Measurements from ENCODE around the gene TYROBP.
"Not testable (repeated sequence)": the region's sequence is repeated elsewhere in the genome, so short reads cannot be mapped to it uniquely, and the experiment has no call there.

The TYROBP gene

DNA sequence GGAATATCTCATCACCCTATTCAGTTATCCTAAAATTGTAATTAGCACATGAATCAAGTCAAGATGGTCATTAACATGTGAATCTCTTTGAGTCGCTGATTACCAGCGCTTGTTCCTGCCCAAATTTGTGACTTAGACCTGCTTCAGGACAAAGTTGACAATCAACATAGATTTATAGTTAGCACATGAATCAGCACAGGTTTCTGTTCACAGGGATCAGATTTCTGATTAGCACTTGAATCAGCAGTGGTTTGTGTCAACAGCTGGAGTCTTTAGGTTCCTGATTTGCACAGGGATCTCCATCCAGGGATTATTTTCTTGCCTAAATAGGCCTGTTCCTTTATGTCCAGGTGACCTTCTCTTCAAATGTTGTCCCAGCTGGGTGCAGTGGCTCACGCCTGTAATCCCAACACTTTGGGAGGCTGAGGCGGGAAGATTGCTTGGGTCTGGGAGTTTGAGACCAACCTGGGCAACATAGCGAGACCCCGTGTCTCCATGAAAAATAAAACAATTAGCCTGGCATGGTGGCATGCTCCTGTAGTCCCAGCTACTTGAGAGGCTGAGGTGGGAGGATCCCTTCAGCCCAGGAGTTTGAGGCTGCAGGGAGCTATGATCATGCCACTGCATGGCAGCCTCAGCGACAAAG is 24.3 kb upstream of the TYROBP start:
- DNase-seq (ENCODE audit: low read depth in 3 of 3, low spot score in 1 of 3), result no peak

DNA sequence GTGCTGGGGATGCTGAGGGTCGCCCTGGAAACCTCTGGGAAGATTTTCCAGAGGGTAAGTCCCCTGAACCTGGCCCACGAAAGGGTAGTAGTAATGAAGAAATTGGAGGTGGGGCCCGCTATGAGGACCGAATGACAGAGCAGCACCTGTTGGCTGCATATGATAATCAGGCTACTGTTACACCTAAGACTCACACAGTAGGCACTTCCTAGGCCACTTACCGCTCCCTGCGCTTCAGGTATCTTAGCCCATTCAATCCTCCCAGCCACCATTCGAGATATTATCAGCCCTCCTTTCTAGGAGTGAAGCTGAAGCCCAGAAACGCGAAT is 23.7 kb upstream of the TYROBP start:
- DNase-seq (ENCODE audit: low read depth in 3 of 3, low spot score in 1 of 3), result no peak

DNA sequence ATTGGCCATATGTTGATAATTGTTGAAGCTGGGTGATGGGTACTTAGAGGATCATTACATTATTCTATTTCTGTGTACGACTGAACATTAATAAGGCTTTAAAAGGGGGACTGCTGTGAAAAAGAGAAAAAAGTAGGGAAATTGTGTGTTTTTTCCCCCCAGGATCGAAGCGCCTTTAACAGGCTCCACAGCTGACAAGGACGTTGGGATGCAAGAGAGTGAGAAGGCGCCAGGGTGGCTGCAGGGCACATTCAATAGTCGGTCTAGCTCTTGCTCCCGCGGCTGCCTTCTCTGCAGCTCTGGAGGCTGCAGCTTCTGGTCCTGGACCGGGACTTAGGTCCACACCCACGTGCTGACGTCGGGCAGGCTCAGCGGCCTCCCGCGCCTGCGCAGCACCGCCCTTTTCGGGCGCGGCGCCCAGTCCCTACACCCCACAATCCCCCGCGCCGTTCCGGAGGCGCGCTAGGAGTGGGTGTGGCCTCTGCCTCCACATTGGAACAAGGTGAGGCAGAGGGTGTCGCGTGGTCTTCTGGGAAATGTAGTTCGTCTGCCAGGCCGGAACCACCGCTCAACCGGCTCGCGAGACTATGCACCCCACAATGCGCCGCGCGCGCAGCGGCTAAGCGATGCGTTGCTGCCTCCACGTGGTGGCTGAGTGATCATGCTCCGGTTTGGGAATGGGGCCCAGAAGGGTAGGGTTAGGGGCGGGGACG is 23.2 kb upstream of the TYROBP start:
- peak; percentile 96 to 99 (median 99) for DNase-seq (ENCODE audit: low read depth in 3 of 3, low spot score in 1 of 3)

DNA sequence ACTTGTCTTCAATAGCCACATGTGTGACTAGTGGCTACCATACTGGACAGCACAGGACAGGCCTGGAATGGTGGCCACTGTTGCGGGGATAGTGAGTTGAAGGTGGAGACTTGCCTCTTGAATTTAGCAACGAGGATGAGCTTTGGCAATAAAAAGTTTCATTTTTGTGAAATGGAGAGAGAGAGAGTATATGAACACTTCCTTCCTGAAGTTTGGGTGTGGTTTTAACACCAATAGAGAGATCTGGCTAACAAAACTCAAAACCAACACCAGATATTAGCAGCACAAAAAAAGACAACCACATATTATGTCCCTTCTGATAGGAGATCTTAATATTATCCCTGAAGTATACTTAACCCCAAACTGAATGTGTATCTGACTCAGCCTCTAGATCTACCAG is 21.8 kb upstream of the TYROBP start:
- DNase-seq (ENCODE audit: low read depth in 3 of 3, low spot score in 1 of 3), result no peak

DNA sequence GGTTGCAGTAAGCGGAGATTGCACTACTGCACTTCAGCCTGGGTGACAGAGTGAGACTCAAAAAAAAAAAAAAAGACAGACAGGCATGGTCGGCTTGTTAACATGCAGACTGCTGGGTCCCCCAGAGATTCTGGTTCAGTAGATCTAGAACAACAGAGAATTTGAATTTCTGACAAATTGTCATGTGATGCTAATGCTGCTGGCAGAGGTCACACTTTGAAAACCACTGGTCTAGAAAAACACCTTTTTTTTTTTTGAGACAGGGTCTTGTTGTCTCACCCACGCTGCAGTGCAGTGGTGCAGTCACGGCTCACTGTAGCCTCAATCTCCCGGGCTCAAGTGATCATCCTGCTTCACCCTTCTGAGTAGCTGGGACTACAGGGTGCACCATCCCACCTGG is 20.4 kb upstream of the TYROBP start:
- no peak for DNase-seq (ENCODE audit: low read depth in 3 of 3, low spot score in 1 of 3)

DNA sequence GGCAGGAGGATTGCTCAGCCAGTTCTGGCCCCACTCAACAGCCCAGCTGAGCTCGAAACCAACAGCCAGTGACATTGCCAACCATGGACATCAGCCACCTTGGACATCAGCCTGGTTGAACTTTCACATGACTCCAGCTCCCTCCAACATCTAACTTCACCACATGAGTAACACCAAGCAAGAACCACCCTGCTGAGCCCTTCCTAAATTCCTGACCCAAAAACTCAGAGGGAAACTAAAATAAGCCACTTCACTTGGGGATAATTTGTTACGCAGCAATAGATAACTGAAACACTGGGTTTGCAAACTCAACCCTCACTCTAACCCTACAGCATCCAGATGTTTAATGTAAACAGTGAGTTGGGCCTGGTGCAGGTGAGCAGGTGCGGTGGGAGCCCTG is 17.4 kb upstream of the TYROBP start:
- DNase-seq (ENCODE audit: low read depth in 3 of 3, low spot score in 1 of 3), result no peak

DNA sequence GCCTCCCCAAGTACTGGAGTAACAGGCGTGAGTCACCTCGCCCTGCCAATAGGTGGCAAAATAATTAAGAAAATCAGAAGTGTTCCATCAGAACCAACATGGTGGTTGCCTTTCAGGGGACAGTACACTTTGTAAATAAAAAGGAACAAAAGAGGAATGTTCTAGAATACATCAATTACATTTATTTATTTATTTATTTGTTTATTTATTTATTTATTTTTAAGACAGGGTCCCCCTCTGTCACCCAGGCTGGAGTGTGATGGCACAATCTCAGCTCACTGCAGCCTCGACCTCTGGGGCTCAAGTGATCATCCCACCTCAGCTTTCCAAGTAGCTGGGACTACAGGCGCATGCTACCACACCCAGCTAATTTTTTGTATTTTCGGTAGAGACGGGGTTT is 12.9 kb upstream of the TYROBP start:
- DNase-seq (ENCODE audit: low read depth in 3 of 3, low spot score in 1 of 3), result no peak

DNA sequence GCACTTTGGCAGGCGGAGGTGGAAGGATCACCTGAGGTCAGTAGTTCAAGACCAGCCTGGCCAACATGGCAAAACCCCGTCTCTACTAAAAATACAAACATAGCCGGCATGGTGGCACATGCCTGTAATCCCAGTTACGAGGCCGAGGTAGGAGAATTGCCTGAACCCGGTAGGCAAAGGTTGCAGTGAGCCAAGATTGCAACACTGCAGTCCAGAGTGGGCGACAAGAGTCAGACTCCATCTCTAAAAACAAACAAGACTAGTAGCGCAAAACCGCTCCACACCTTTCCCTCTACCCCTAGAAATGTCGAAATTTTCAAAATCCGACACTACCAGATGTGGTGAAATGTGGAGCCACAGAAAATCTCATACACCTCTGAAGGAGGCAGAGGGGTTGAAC is 11.2 kb upstream of the TYROBP start:
- DNase-seq (ENCODE audit: low read depth in 3 of 3, low spot score in 1 of 3), result no peak

DNA sequence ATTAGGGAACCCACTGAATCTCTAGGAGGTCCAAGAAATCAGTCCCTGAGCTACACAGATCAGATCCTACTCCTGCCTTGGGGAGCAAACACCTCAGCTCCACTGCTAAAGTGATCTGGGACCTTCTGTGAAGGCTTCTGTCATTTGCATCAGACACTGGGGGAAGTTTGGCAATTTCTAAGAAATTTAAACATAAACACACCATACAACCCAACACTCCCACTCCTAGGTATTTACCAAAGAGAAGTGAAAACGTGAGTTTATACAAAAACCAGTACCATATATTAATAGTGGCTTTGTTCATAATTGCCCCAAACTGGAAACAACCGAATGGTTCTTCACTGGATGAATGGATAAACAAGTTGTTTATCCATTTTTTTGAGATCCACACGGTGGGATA is 7.3 kb upstream of the TYROBP start:
- DNase-seq (ENCODE audit: low read depth in 3 of 3, low spot score in 1 of 3), result no peak

DNA sequence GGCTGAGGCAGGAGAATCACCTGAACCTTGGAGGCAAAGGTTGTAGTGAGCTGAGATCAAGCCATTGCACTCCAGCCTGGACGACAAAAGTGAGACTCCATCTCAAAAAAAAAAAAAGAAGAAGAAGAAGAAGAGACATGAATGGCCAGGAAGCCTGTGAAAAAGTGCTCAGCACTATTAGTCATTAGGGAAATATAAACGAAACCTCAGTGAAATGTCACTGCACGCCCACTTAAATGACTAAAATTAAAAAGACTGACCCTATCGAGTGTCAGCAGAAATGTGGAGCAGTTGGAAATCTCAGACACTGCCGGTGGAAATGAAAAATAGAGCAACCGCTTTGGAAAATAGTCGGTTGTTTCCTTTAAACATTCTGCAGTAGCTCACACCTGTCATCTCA is 5.5 kb upstream of the TYROBP start:
- no peak for DNase-seq (ENCODE audit: low read depth in 3 of 3, low spot score in 1 of 3)

DNA sequence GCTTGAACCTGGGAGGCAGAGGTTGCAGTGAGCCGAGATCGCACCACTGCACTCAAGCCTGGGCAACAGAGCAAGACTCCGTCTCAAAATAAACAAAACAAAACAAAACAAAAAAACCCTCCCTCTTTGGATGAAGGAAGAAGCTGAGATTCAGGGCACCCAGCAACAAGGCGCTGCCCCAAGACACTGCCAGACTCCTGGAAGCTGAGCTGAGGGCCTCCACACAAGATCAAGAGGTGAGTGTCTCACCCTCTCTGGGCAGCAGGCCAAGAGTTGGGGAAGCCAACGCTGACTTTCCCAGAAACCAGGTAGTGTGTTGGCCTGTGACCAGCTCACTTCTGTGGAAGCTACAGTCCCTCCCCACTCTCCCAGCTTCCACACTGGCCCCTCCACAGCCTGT is 3.7 kb upstream of the TYROBP start:
- DNase-seq (ENCODE audit: low read depth in 3 of 3, low spot score in 1 of 3), result no peak

DNA sequence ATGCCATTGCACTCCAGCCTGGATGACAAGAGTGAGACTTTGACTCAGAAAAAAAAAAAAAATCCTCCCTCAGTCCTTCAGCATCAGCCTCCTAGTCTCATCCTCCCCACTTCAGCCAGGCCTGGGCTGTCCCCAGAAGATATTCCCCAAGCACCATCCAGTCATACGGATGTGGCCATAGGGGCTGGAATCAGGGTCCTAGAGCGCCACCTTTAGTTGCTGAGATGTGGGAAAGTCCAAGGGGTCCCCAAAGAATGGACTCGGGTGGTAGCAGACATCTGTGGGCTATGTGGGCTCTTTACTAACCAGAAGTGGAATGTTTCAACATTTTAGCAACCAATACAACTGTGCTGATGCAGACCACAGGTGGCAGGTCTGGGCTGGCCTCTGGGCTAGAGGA is 3.1 kb upstream of the TYROBP start:
- no peak for DNase-seq (ENCODE audit: low read depth in 3 of 3, low spot score in 1 of 3)

DNA sequence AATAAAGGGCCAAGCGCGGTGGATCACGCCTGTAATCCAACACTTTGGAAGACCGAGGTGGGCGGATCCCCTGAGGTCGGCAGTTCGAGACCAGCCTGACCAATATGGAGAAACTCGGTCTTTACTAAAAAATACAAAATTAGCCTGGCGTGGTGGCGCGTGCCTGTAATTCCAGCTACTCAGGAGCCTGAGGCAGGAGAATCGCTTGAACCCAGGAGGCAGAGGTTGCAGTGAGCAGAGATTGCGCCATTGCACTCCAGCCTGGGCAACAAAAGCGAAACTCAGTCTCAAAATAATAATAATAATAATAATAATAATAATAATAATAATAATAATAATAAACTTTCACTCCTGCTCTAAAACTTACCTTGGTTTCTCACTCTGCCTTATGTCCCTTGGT is 2.3 kb upstream of the TYROBP start:
- DNase-seq (ENCODE audit: low read depth in 3 of 3, low spot score in 1 of 3), result not testable (repeated sequence)

DNA sequence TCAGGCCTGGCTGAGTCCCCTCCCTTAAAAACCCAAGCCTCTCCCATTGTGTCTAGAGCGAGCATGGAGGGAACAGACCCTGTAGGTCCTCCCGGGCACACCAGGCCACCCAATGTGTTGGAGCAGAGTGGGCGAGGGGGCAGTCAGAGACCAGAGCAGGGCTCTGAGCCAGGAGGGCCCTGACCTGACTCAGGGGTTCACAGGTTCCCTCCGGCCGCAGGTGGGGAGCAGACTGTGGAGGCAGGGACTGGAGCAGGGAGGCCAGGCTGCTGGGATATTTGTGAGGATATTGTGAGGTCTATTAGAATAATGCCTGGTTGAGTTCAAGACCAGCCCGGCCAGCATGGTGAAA is 1.6 kb upstream of the TYROBP start:
- no peak for DNase-seq (ENCODE audit: low read depth in 3 of 3, low spot score in 1 of 3)

DNA sequence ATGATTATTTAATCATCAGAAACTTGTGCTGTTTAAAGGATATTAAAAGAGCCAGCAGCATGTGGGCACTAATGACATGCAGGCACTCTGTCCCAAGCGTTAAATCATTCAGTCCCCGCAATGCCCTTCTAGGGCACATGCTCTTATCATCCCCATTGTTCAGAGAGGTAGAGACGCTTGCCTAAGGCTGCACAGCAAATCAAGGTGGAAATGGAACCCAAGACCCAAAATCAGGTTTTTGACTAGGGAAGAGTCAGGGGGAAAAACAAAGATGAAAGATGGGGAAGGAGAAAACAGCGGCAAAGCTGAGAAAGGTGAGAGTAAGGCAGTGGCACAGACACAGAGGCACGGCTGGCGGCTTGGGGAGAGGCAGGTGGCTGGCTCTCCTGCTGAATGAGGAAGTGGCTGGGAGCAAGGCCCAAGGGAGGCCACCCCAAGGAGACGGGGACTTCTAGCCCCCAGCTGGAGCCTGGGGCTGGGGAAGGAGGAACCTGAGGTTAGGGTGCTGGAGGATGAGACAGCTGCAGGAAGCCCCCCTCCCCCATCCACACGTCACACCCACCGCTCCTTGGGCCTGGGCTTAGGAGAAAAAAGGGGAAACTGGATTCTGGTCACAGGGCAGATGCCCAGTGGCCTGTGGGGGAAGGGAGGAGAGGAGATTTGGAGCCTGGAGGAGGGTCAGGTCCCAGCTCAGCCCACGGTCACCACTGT is 1.0 kb upstream of the TYROBP start:
- DNase-seq (ENCODE audit: low read depth in 3 of 3, low spot score in 1 of 3), result no peak

DNA sequence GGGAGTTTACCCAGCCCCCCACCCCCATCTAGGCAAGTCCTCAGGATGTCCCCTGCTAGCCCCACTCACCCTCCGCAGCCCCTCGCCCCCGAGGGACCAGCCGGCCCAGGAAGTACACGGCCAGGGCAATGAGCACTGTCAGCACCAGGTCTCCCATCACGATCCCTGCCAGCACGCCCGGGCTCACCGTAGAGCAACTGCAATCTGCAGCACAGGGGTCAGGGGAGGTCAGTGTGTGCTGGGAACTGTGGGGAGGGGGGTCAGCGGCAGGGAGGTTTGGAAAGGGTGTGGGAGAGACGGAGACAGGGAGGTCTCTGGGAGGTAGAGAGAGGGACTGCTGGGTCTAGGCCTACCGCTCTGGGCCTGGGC is 734 bp downstream of the TYROBP start:
- DNase-seq (ENCODE audit: low read depth in 3 of 3, low spot score in 1 of 3), result no peak

DNA sequence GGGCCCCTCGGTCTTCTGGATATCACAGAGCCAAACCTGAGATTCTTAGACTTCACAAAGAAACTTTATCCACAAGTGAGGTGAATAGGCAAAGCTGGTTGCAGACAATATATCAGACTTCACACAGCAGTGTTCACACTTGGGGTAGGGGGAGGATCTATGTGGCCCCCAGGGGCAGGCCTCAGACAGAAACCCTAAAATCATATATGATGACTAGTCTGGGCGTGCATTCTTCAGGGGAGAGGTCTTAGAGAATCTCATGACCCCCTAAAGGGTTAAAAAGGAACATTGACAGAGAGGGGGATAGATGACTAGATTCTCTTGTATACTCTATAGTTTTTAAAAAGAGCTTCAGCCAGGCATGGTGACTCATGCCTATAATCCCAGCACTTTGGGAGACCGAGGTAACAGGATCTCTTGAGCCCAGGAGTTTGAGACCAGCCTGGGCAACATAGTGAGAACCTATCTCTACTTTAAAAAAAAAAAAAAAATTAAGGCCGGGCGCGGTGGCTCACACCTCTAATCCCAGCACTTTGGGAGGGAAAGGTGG is 2.8 kb downstream of the TYROBP start:
- no peak for DNase-seq (ENCODE audit: low read depth in 3 of 3, low spot score in 1 of 3)

DNA sequence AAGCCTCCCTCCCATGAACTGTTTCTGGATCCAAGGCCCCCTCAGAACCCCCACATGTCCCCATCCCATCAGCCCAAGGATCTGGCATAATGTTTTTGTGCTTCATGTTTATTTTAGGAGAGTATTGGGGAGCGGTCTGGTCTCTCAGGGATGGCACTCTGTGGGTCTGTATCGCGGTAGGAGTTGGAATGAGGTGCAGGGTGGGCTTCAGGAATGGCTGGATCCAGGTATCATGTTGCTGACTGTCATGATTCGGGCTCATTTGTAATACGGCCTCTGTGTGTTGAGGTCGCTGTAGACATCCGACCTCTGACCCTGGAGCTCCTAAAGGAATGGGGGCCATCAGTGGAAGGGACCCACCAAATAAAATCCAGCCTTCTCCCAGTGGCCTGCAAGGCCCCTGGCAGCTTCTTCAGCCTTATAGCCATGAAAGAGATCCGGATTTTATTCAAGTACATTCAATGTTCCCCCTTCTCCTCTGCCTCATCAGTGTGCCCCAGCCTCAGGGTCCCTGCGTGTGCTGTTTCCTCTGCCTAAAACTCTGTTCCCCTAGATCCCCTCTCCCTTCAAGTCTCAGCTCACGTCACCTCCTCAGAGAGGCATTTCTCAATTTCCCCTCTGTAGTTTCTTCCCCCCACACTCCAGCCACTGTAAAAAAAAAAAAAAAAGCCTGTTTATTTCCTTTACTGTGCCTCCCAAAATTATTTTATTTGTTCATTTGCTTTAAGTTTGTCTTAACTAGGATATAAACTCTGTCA is 3.6 kb downstream of the TYROBP start:
- no peak for DNase-seq (ENCODE audit: low read depth in 3 of 3, low spot score in 1 of 3)

DNA sequence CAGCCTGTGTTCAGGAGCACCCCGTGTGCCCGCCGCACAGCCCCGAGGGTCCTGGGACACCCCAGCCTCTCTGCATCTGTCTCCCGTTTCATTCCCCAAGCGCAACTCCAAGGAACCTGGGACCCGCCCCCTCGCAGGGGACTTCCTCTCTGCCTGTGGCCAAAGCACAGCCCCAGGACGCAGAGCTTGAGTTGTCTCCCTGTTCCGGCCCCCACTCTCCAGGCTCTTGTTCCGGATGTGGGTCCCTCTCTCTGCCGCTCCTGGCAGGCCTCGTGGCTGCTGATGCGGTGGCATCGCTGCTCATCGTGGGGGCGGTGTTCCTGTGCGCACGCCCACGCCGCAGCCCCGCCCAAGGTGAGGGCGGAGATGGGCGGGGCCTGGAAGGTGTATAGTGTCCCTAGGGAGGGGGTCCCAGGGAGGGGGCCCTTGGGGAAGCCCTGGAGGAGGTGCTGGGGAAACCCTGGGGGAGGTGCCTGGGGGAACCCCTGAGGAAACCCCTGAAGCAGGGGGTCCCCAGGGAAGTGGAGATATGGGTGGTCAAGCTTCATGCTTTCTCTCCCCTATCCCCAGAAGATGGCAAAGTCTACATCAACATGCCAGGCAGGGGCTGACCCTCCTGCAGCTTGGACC is 4.4 kb downstream of the TYROBP start:
- peak; percentile 71 to 85 (median 82) for DNase-seq (ENCODE audit: low read depth in 3 of 3, low spot score in 1 of 3)

DNA sequence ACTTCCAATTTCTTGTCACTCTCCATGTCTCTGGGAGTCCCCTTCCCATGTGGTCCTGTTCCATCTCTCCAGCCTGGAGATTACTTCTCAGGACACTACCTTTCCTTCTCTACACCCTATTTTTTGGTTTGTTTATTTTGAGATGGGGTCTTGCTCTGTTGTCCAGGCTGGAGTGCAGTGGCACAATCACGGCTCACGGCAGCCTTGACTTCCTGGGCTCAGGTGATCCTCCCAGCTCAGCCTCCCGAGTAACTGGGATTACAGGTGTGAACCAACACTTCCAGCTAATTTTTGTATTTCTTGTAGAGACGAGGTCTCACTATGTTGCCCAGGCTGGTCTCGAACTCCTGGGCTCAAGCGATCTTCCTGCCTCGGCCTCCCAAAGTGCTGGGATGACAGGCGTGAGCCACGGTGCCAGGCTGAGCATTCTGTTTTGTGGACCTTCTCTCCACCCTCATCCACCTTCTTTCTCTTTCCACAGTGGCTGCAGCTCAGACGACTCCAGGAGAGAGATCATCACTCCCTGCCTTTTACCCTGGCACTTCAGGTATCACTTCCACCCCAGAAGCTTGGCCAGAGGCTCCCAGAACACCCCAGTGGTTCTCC is 5.1 kb downstream of the TYROBP start:
- no peak for DNase-seq (ENCODE audit: low read depth in 3 of 3, low spot score in 1 of 3)
